NCI-H82 treated with DMSO at 0.1 percent for 48 hours (cell line): Measurements from ENCODE around the gene TPM1.
"Not testable (repeated sequence)": the region's sequence is repeated elsewhere in the genome, so short reads cannot be mapped to it uniquely, and the experiment has no call there.

Experiments
- DNase-seq: peaks from one replicate; lab custom pipeline; 2025; ENCODE audit not compliant: unreplicated experiment; lab: John Stamatoyannopoulos, UW

The TPM1 gene

DNA sequence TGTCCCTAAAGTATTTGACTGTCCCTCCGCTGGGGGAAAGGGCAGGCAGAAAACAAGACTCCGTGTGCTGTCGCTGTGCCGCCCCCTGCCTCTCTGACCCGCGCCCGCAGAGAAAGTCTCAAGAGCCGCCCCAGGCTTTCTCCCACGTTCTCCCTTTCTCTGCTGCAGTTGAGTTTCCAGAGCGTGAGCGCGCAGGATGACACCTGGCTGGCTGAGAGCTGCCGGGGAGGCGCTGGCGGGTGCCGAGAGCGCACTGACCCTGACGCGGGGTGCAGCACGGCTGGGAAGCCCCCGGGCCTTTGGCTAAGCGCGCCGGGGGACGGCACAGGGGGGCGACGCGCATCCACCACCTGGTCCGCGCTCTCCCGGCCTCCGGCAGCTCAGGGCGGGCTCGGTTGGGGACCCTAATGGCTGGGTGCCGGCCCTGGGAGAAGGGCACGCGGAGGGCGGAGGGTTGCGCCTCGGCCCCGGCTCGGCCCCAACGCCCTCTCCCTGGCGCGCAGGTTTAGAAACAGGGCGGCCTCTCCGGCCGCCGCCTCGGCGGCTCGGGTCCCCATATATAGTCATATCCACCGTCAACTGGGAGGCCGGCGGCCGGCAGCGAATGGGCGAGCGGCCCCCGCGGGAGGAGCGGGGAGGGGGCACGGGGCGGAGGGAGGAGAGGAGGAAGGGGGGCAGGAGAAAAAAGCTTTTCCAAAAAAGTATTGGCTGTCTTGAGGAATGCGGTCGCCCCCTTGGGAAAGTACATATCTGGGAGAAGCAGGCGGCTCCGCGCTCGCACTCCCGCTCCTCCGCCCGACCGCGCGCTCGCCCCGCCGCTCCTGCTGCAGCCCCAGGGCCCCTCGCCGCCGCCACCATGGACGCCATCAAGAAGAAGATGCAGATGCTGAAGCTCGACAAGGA lies at the start of gene TPM1:
Gene TPM1, plus strand, starts transcription at position 774 of the 903 bp plus-strand sequence. Its CDS starts 83 bp downstream, at position 857.
- peak; percentile 43 for DNase-seq

DNA sequence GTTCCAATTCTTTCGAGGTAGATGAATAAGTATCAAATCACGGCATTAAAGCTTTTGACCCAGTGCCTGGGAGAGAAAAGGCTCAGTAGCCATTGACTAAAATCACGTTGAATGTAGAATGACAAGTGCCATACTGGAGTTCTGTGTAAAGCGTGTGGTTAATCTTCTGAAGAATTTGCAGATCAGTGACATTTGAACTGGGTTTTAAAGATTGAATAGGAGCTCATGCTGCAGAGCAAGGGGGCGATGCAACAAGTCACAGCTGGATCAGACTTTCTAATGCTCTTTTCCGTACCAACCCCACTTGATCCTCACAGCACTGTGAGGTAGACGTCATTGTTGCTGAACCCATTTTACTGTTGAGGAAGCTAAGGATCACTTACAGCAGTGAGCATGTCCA lies 49.5 kb upstream of the TPM1 start:
- DNase-seq, result no peak

DNA sequence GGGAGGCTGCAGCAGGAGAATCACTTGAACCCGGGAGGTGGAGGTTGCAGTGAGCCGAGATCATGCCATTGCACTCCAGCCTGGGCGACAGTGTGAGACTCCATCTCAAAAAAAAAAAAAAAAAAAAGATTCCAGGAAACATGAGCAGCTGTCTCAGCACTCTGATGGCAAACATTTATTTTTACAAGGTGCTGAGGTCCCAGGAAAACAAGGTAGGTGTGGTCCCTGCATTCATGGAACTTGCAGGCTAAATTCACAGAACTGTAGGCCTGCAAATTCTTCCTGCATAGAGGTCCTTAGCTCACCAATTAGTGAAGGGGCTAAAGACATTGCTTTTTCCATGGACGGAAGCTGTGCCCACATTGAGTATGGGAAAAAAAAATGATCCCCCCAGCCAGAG lies 48.9 kb upstream of the TPM1 start:
- not testable (repeated sequence) for DNase-seq

DNA sequence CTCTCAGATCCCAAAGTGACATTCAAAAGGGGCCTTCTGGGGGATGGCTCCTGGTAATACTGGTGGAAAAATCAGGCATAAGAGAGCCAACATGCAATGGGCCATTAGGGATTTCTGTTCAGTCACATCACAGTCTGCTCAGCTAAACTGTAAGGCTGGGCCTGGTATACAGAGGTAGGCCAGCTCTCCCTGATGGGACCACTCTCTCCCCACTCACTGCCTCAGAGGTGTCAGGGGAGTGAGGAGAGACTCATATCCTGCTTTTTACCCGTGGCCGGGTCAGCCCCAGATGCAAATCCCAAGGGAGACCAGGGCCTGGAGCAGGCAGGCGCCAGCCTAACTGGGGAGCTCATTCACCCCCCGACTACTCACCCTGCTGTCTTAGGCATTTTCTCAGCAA lies 48.1 kb upstream of the TPM1 start:
- DNase-seq, result no peak

DNA sequence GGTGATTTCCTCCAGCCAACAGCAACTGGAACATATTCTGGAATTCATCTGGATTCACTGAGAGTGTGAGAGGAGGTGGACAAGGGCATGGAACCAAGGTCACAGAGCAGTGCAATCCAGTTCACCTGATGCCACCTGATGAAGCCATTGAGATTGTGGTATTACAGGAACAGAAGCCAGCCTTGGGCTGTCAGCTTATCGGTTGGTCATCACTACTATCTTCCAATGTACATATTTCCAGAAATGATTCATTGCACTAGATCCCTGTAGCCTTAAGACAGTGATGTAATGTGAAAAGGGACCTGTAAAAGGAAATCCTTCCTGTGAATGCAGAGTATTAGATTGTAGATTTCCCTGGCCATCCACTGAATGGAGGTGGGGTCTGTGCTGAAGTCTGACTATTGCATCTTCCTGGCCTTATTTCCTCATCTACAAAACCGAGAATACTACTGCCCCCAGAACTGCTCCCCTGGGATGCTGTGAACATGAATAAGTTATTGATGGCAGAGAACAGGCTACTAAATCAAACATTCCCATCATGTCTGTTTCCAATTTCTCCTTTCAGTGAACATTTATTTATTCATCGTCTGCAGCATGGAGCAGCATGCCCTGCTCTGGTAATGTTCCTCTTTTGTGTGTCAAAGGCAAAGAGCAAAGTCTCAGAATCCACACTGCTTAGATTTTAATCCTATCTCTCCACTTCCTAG lies 47.4 kb upstream of the TPM1 start:
- DNase-seq, result no peak

DNA sequence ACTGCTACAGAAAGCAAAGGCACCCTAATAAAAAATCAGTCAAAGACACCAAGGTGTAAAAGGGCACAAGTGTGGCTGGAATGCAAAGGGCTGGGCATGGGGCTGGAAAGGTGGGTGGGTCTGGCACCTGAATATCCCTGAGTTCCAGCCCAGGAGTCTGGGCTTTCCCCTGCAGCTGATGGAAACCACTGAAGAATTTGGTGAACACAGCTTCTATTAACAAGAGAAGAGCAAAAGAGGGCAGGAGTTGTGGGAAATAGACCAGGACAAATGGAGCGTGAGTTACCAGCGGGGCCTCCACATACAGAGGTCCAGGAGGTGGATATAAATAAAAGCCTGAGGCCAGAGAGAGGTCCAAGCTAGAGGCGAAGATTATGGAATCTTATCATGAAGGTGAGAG lies 45.1 kb upstream of the TPM1 start:
- no peak for DNase-seq

DNA sequence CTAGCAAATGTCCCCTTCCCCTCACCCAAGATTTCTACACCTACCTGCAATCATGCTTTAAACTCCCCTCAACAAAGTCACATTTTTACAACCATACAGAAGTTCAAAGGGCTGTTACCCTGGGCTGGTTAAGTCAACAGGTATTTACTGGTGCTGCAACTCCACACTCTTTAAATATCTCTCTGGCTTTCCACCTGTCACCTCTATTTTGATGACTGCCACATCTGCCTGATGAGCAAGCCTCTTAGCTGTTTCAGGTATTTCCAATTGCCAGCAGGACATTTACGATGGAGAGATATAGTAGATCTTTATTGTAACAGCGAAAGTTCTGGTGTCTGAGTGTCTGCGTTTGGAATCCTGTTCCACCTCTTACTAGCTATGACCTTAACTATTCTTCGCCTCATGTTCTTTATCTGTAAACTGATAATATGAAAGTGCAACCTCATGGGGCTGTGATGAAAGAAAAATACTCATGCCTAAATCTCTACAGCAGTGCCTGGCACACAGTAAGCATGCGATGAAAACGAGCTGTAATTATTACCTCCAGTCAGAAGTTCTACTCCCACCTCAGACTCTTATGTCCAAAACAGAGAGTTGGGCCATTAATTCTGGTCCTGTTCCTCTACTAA lies 44.2 kb upstream of the TPM1 start:
- no peak for DNase-seq

DNA sequence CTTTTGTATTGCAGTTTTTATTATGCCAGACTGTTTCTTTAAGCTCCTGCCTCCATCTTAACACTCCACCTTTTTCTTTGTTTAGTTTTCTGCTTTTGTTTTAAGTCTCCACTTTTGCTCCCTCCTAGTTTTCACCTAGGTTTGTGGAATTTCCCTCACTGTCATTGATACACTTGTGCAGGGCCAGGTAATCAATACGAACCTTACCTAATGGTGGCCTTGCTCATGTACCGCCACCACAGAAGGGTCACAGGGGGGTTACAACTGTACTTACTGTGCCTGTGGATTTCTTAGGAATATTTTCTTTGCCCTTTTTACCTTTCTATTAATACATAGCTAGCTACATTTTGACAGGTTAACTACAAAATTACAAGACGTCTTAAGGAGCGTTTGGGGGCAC lies 43.4 kb upstream of the TPM1 start:
- DNase-seq, result no peak

DNA sequence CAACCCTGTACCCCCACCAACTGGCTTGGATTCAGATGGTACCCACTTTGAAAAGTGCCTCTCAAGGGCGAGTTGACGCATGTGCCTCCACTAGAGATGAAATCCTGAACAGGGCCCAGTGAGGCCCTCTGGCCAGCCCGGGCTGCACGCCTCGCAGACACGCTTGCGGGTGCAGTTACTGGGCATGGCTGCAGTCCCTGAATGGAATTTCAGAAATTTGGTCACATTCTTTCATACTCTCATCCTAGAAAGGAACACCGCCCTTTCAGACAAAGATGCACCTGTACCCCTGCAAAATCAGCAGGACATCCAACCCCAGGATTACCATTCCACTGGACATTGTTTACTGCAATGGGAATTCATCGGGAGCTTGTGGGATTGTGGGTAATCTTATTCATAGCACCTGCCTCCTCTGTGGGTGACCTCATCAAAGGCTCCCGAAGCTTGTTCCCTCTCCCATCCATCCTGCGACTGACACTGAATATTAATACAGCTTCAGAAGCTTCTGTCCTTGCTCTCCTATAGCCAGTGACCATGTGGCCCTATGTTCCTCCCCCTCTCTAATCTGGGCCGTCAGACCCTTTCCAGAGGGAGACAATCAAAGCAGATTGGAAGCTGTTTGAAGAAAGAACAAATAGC lies 42.5 kb upstream of the TPM1 start:
- DNase-seq, result no peak

DNA sequence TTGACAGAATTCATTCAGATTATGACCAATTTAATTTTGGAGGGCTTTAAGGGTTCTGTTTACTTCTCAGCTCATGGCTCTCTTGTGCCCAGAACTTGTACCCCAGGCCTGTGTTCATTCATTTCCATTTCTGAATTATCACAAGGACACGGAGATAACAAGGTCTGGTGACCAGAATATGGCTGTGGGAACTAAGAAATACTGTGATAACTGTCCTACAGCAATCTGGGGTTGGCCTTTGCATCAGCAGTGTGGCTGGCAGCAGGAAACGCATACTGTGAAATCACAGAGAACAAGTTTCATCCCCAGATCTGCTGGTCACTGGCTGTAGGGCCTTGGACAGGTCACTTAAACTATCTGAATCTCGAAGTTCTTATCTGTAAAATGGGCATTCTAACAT lies 41.8 kb upstream of the TPM1 start:
- DNase-seq, result no peak

DNA sequence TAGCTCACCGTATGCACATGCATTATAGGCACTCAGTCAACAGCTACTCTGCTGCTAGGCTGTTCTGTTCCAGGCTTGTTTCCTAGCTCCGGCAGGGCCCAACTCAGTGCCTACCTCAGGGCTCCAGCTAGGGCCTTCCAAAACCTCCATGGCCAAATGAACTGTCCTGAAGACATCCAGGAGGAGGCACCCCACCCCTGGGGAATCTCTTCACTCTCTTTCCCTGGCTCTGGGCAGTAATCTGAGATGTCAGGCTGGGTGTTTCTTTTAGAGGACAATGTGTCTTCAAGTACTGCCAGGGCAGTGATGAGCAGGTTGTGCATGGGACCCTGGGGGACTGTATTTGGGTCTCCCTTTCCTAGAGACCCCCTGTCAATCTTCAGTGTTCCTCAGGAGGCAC lies 38.3 kb upstream of the TPM1 start:
- DNase-seq, result no peak

DNA sequence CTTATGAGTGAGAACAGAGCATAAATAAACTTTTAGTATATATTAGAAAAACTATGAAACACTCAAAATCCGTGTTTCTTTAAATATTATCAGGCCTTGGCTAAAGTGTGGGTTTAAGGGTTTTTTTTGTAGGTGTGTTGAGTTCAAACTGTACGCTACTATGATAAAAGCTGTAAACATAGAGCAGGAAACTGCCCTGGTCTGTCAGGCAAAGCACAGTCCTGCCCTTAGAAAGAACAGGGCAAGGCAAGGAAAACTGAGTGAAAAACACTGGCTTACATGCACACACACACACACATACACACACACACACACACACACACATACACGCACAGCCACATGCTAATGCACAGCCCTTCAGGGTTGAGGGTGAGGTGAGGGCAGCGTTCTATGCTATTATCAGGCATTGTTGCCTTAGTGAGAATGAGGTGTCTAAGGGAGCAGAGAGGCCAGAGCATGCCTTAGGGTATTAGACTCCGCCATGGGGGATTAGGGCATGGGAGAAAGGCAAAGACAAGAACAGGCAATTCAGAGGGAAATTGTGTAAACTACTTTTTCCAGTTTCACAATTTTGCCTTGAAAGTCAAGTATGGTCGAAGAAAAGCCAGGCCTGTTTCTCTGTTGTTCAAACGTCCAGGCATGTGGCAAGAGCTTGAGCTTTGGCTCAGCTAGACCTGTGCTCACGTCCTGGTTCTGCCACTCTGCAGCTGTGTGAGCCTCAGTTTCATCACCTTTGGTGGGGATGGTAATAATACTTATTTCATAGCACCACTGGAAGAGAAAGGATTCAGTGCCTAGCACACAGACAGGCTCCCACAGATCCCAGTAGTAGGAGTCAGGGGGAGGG lies 36.3 kb upstream of the TPM1 start:
- DNase-seq, result no peak

DNA sequence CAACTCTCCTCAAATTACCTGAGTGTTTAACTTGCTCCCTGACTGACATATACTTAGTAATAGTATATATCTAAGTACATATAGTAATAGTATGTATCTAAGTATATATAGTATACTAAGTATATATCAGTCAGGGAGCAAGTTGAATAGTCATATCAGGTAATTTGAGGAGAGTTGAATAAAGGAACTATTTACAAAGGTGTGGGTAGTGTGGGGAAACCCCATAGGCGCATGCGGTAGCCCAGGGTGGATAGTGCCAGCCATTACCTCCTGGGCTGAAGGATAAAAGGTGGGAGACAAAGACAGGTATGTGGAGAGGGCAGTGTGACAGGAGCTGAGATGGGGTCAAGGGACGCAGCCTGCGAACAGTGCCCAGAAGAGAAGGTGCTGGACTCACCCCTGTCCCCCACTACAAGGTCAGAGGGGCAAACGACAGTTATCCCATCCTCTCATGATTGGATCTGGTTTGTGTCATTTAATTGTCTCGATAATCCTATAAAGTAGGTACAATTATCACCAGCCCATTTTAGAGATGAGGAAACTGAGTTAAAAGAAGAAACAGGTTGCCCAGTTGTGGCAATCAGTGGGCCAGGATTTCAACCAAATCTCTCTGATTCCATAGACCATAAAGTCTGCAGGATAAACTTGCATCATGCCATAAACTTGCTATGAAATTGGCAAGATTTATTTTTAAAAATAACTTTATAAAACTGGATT lies 34.1 kb upstream of the TPM1 start:
- no peak for DNase-seq

DNA sequence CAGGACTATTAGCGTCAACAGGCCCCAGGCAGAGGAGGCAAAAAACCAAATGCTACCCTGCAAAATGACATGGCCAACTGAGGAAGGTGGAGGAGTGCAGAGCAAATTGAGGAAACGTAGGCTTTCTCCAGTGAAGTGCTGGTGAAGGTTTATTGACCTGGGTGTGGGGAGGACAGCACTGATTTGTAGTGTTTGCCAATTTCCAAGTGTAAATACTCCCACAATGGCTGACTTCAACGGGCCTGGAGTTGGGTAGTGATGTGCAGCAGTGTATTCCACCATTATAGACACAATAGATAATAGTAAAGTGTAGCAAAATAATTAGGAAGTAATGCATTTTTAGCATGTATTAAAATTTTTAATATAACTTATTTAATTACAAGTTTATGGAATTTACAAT lies 32.2 kb upstream of the TPM1 start:
- no peak for DNase-seq

DNA sequence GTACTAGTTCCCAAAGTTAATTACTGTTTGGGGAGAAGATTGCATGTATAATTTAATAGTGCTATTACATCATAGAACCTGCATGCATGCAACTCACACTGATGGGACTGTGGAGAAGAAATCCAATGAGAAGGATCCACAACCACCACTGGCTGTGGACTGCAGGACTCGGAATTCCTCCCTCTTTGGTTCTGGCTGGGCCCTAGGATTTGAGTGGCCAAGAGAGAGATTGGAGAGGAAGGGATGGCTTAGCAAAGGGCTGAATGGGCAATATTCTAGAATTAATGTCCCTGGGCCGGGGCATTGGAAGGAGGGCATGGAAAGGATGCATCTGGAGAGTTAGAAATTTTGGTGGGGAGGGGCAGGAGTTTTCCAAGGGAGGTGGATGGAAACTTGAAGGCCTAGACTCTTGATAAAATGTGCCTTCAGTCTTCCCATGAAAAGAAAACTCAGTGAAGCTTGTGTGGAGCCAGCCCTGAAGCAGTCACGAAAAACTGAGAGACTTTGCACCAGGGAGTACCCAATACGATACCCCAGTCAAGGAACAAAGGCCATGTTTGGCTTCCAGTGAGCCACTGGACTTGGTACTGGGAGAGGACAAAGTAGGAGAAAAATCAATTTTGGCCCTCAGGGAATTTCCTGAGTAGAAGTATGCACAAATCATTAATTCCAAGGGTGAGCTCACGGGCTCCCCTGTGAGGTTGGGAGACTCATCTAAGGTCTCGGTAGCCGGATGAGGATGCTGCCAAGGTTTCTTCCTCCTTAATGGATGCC lies 31.4 kb upstream of the TPM1 start:
- no peak for DNase-seq

DNA sequence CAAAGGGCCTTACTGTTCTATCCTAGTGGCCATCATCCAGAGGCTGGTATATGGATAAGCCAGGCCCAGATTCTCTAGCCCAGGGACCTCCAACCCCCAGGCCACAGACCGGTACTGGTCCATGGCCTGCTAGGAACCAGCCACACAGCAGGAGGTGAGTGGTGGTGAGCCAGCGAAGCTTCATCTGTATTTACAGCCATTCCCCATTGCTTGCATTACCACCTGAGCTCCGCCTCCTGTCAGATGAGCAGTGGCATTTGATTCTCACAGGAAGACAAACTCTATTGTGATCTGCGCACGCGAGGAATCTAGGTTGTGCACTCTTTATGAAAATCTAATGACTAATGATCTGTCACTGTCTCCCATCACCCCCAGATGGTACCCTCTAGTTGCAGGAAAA lies 30.1 kb upstream of the TPM1 start:
- DNase-seq, result no peak

DNA sequence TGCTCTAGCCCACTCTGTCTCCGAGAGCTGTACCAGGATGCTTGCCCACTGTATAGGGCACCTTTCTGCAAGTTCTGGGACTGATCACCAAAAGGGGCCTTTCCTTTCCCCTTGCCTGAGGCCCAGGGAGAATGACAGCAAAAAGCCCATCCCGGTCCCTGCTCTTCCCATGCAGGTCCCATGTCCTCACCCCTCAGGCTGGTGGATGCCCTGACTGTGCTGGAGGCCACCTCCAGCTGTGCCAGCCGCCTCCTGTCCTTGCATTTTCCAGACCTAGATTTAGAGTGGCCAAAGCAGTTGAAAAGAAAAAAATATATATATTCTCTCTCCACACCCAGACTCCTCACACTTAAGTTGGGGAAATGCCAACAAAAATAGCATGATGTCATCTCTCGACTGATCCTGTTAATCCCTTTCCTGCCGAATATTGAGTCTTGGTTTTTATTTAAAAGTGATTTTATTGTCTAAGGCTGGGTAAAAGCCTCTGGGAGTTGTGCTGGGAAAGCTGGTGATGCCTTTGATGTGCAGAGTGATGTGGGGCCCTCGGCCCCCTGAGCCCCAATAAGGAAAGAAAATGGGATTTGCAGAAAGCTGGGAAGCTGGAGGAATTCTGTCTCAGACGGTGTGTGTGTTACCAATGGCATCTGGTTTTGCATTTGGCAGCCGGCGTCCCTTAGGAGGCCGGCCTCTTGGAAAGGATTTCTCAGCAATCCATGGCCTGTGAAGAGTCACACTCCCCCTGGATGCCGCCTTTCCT lies 29.3 kb upstream of the TPM1 start:
- no peak for DNase-seq

DNA sequence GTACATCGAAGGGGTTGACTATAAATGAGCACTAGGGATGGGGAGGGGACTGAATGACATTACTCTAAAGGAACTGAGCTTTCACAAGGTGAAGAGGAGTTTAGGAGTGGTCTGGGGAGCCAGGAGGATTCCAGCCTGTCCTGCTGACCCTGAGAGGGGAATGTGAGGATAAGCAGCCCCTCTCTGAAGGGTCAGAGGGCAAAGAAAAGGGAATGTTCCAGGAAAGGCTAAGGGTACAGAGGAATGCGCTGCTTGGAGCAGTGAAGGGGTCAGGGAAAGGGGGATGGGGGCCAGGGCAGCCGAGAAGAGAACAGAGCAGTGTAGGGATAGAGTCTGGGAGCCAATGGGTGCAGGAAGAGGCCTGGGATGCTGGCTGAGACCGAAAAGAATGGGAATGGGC lies 28.0 kb upstream of the TPM1 start:
- no peak for DNase-seq
